Measurements from ENCODE around the gene PDSS2. TPM values are rescaled to one million over a fixed set of nuclear protein-coding genes. Genes with fewer than 3 reads are reported as not detected.
A peak's percentile ranks its signal among the peaks of the same experiment; 100 is the strongest.

Gene PDSS2
- total RNA-seq, 1 donor, result 12.5 TPM

DNA sequence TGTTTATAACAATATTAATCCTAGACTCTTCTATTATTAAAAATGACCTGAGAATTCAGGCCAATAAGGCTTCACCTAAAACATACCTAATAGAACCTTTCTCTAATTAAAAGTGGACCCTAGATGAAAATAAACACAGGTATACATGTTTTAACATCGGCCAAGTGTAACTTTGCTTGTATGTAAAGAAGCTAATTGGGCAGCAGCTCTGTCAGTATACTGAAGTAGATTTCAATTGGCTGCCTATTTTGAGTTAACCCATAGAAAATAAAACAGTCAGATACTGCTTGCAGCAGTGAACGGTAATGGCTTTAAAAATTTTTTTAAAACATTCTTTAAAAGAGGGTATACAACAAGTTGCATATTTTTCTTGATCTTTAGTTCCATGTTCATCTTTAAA, 67.3 kb downstream of the PDSS2 start:
- no peak overlapping the region for H3K4me3 ChIP-seq (ENCODE audit: low read depth, low read length)
- TF ChIP-seq, protein P1, sequence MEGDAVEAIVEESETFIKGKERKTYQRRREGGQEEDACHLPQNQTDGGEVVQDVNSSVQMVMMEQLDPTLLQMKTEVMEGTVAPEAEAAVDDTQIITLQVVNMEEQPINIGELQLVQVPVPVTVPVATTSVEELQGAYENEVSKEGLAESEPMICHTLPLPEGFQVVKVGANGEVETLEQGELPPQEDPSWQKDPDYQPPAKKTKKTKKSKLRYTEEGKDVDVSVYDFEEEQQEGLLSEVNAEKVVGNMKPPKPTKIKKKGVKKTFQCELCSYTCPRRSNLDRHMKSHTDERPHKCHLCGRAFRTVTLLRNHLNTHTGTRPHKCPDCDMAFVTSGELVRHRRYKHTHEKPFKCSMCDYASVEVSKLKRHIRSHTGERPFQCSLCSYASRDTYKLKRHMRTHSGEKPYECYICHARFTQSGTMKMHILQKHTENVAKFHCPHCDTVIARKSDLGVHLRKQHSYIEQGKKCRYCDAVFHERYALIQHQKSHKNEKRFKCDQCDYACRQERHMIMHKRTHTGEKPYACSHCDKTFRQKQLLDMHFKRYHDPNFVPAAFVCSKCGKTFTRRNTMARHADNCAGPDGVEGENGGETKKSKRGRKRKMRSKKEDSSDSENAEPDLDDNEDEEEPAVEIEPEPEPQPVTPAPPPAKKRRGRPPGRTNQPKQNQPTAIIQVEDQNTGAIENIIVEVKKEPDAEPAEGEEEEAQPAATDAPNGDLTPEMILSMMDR (IDR thresholded peaks at IDR 0.05; ENCODE audit: insufficient read depth, low read depth, low read length), result no peak
- no peak for DNase-seq (ENCODE audit: low read depth)

- no peak overlapping the region for H3K4me3 ChIP-seq (ENCODE audit: low read depth, low read length)
- TF ChIP-seq, protein P1 (IDR thresholded peaks at IDR 0.05; ENCODE audit: insufficient read depth, low read depth, low read length), result no peak
- no peak for DNase-seq (ENCODE audit: low read depth)
Observed at GRCh38 chr6:107390685-107391435, 68.5 kb downstream of the PDSS2 start.

DNA sequence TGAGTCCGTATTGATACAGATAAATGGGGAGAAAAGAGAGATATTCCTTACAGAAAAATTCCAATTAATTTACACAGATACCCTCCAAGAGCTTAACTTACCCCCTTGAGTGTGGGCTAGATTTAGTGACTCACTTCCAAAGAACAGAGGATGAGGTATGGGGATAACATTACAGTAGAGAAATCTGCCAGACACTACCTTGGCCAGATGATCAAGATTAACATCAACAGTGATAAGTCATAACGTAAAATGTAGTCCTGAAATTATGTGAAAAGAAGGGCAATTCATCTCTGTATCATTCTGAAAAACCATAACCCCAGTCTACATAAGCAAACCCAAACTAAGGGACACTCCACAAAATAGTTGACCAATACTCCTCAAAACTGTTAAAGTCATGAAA, 69.3 kb downstream of the PDSS2 start:
- TF ChIP-seq, protein P1 (IDR thresholded peaks at IDR 0.05; ENCODE audit: insufficient read depth, low read depth, low read length), result no peak
- no peak for DNase-seq (ENCODE audit: low read depth)
- no peak overlapping the region for H3K4me3 ChIP-seq (ENCODE audit: low read depth, low read length)

GRCh38 chr6:107386904-107387303, 72.5 kb downstream of the PDSS2 start:
- H3K4me3 ChIP-seq (ENCODE audit: low read depth, low read length), result no peak overlapping the region
- TF ChIP-seq, protein P1 (IDR thresholded peaks at IDR 0.05; ENCODE audit: insufficient read depth, low read depth, low read length), result no peak
- no peak for DNase-seq (ENCODE audit: low read depth)

- no peak overlapping the region for H3K4me3 ChIP-seq (ENCODE audit: low read depth, low read length)
- peak; percentile 23 for DNase-seq (ENCODE audit: low read depth)
- TF ChIP-seq, protein P1 (IDR thresholded peaks at IDR 0.05; ENCODE audit: insufficient read depth, low read depth, low read length), result no peak
Observed at GRCh38 chr6:107386340-107386739, 73.0 kb downstream of the PDSS2 start.

DNA sequence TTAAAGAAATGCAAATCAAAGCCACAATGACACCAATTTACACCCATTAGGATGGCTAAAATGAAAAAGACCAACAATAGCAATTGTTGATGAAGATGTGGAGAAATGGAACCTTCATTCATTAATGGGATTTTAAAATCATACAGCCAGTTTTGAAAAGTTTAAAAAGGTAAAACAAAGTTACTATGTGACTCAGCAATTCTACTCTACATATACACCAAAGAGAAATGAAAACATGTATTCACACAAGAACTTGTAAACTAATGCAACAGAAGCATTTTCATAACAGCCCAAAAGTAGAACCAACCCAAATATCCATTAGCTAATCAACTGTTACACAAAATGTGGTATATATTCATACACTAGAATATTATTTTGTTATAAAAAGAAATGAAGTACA, 75.7 kb downstream of the PDSS2 start:
- TF ChIP-seq, protein P1 (IDR thresholded peaks at IDR 0.05; ENCODE audit: insufficient read depth, low read depth, low read length), result no peak
- DNase-seq (ENCODE audit: low read depth), result no peak
- H3K4me3 ChIP-seq (ENCODE audit: low read depth, low read length), result no peak overlapping the region

DNA sequence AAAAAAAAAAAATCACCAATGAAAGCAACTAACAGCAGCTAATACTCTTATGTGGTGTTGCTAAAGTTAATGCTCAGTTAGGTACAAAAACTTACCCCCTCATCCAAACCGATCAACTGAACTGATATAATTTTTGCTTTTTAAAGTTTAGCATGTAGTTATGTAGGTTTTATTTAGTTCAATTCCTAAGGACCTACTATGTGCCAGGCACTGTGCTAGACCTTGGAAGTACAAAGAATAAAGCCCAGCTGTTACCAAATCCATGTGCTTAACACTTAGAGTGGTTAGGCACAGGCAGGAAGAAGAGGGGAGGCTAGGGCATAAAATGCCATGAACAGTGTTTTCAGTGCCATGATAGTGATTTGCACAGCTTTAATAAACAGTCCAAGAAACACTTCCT, 85.1 kb downstream of the PDSS2 start:
- TF ChIP-seq, protein P1 (IDR thresholded peaks at IDR 0.05; ENCODE audit: insufficient read depth, low read depth, low read length), result no peak
- no peak overlapping the region for H3K4me3 ChIP-seq (ENCODE audit: low read depth, low read length)
- DNase-seq (ENCODE audit: low read depth), result no peak
